Kidney glomerular epithelial cell (primary cell): Measurements from ENCODE around the gene ENTPD3.

ENCODE experiments used
- DNase-seq: peaks from one replicate; lab custom pipeline; 2025; lab: John Stamatoyannopoulos, UW

ENTPD3 gene

GRCh38 chr3:40387001-40387894 is at the start of gene ENTPD3:
TSS of gene ENTPD3 (plus strand) at chr3:40387184. CDS start at chr3:40388058, 874 bp downstream.
- DNase-seq: no peak

GRCh38 chr3:40339871-40340270 is 47.1 kb upstream of the ENTPD3 start:
- no peak for DNase-seq

- no peak for DNase-seq
Measured at GRCh38 chr3:40340541-40341170, 46.3 kb upstream of the ENTPD3 start.

GRCh38 chr3:40341671-40342070 is 45.3 kb upstream of the ENTPD3 start:
- no peak for DNase-seq

GRCh38 chr3:40350529-40350928 is 36.5 kb upstream of the ENTPD3 start:
- no peak for DNase-seq

- no peak for DNase-seq
Measured at GRCh38 chr3:40355410-40355809, 31.6 kb upstream of the ENTPD3 start.

GRCh38 chr3:40358454-40358853 is 28.5 kb upstream of the ENTPD3 start:
- no peak for DNase-seq

- DNase-seq: no peak
Measured at GRCh38 chr3:40363674-40364073, 23.3 kb upstream of the ENTPD3 start.

- no peak for DNase-seq
Measured at GRCh38 chr3:40366203-40367162, 20.5 kb upstream of the ENTPD3 start.

GRCh38 chr3:40369716-40370115 is 17.3 kb upstream of the ENTPD3 start:
- no peak for DNase-seq

GRCh38 chr3:40377822-40378221 is 9.2 kb upstream of the ENTPD3 start:
- DNase-seq: no peak

- no peak for DNase-seq
Measured at GRCh38 chr3:40379674-40380306, 7.2 kb upstream of the ENTPD3 start.

GRCh38 chr3:40381904-40382616 is 4.9 kb upstream of the ENTPD3 start:
- no peak for DNase-seq

- DNase-seq: no peak
Measured at GRCh38 chr3:40382617-40382979, 4.4 kb upstream of the ENTPD3 start.

GRCh38 chr3:40386213-40386612 is 771 bp upstream of the ENTPD3 start:
- DNase-seq: no peak

GRCh38 chr3:40387895-40388254 is 891 bp downstream of the ENTPD3 start:
- no peak for DNase-seq

GRCh38 chr3:40396406-40396805 is 9.4 kb downstream of the ENTPD3 start:
- DNase-seq: no peak

GRCh38 chr3:40397129-40397528 is 10.1 kb downstream of the ENTPD3 start:
- no peak for DNase-seq

GRCh38 chr3:40397912-40398311 is 10.9 kb downstream of the ENTPD3 start:
- no peak for DNase-seq

- DNase-seq: no peak
Measured at GRCh38 chr3:40398346-40398745, 11.4 kb downstream of the ENTPD3 start.

GRCh38 chr3:40404591-40405198 is 17.7 kb downstream of the ENTPD3 start:
- DNase-seq: no peak
